Nephron progenitor cell (in vitro differentiated cells): Measurements from ENCODE around the gene TTC14.
"Not testable (repeated sequence)": the region's sequence is repeated elsewhere in the genome, so short reads cannot be mapped to it uniquely, and the experiment has no call there.

Experiments
- DNase-seq: peaks from one replicate; pipeline ENCODE4 v3.0.0; 2021
- H3K27ac Mint-ChIP-seq: 2 replicates; pipeline ENCODE4 v1.8.0; 2021; ENCODE audit warnings: mild to moderate bottlenecking, moderate library complexity, mixed read lengths
- H3K27me3 Mint-ChIP-seq: 2 replicates; pipeline ENCODE4 v1.8.0; 2021; ENCODE audit warnings: mild to moderate bottlenecking, low read depth, mixed read lengths; ENCODE audit not compliant: poor library complexity
- H3K36me3 Mint-ChIP-seq: 2 replicates; pipeline ENCODE4 v1.8.0; 2021; ENCODE audit warnings: low read depth, mixed read lengths
- H3K4me1 Mint-ChIP-seq: 2 replicates; pipeline ENCODE4 v1.8.0; 2021; ENCODE audit warnings: mixed read lengths
- H3K4me3 Mint-ChIP-seq: 2 replicates; pipeline ENCODE4 v1.8.0; 2021; ENCODE audit warnings: mild to moderate bottlenecking, moderate library complexity, mixed read lengths
- H3K9me3 Mint-ChIP-seq: 2 replicates; pipeline ENCODE4 v1.8.0; 2021; ENCODE audit warnings: mild to moderate bottlenecking, moderate library complexity, mixed read lengths
- CTCF ChIP-seq: fragments of 200-600 bp; sonication (generic); IDR thresholded peaks from 2 replicates; pipeline ENCODE4 v1.5.0; 2021; ENCODE audit warnings: antibody characterized with exemption

The TTC14 gene

GRCh38 chr3:180600473-180600872 lies 1.5 kb upstream of the TTC14 start:
- peaks cover 45% of the 10 kb centered on the region for H3K27me3 Mint-ChIP-seq
- H3K4me3 Mint-ChIP-seq, result peak overlapping the region; percentile 96
- DNase-seq, result no peak
- peaks cover 18% of the 10 kb centered on the region for H3K4me1 Mint-ChIP-seq
- no peak for TF ChIP-seq CTCF
- peaks cover 8% of the 10 kb centered on the region for H3K36me3 Mint-ChIP-seq
- H3K9me3 Mint-ChIP-seq, result peaks cover 11% of the 10 kb centered on the region
- no peak overlapping the region for H3K27ac Mint-ChIP-seq

- no peaks in the 10 kb centered on the region for H3K9me3 Mint-ChIP-seq
- TF ChIP-seq CTCF, result no peak
- no peaks in the 10 kb centered on the region for H3K27me3 Mint-ChIP-seq
- DNase-seq, result no peak
- no peak overlapping the region for H3K4me3 Mint-ChIP-seq
- H3K36me3 Mint-ChIP-seq, result peaks cover 56% of the 10 kb centered on the region
- H3K27ac Mint-ChIP-seq, result no peak overlapping the region
- H3K4me1 Mint-ChIP-seq, result no peaks in the 10 kb centered on the region
These were observed 9.0 kb downstream of the TTC14 start for GRCh38 chr3:180611006-180611405.

GRCh38 chr3:180612364-180612763 lies 10.4 kb downstream of the TTC14 start:
- no peak overlapping the region for H3K4me3 Mint-ChIP-seq
- no peak overlapping the region for H3K27ac Mint-ChIP-seq
- no peaks in the 10 kb centered on the region for H3K9me3 Mint-ChIP-seq
- no peaks in the 10 kb centered on the region for H3K27me3 Mint-ChIP-seq
- H3K4me1 Mint-ChIP-seq, result no peaks in the 10 kb centered on the region
- no peak for TF ChIP-seq CTCF
- no peak for DNase-seq
- H3K36me3 Mint-ChIP-seq, result peaks cover 43% of the 10 kb centered on the region

GRCh38 chr3:180615954-180616353 lies 14.0 kb downstream of the TTC14 start:
- H3K27me3 Mint-ChIP-seq, result no peaks in the 10 kb centered on the region
- no peak for TF ChIP-seq CTCF
- DNase-seq, result no peak

GRCh38 chr3:180617049-180617448 lies 15.1 kb downstream of the TTC14 start:
- Mint-ChIP-seq H3K27ac (no peak overlapping the region), H3K9me3 (no peaks in the 10 kb centered on the region), H3K27me3 (no peaks in the 10 kb centered on the region), H3K36me3 (peaks cover 14% of the 10 kb centered on the region), H3K4me1 (no peaks in the 10 kb centered on the region), H3K4me3 (no peak overlapping the region)
- TF ChIP-seq CTCF, result no peak
- no peak for DNase-seq

More at GRCh38 chr3:180615954-180616353, 14.0 kb downstream of the TTC14 start:
- peaks cover 20% of the 10 kb centered on the region for H3K36me3 Mint-ChIP-seq
- no peak overlapping the region for H3K4me3 Mint-ChIP-seq
- H3K4me1 Mint-ChIP-seq, result no peaks in the 10 kb centered on the region
- H3K27ac Mint-ChIP-seq, result peak overlapping the region; percentile 43
- H3K9me3 Mint-ChIP-seq, result no peaks in the 10 kb centered on the region

GRCh38 chr3:180618563-180618962 lies 16.6 kb downstream of the TTC14 start:
- not testable (repeated sequence) for H3K4me1 Mint-ChIP-seq, H3K27ac Mint-ChIP-seq, H3K36me3 Mint-ChIP-seq, H3K27me3 Mint-ChIP-seq, DNase-seq, H3K4me3 Mint-ChIP-seq, H3K9me3 Mint-ChIP-seq
